ENCODE measurements around the gene TMPRSS4. TPM values are rescaled to one million over a fixed set of nuclear protein-coding genes. Genes with fewer than 3 reads are reported as not detected.

Gene TMPRSS4
- total RNA-seq, 4 donors from 2014 or later, result not detected

DNA sequence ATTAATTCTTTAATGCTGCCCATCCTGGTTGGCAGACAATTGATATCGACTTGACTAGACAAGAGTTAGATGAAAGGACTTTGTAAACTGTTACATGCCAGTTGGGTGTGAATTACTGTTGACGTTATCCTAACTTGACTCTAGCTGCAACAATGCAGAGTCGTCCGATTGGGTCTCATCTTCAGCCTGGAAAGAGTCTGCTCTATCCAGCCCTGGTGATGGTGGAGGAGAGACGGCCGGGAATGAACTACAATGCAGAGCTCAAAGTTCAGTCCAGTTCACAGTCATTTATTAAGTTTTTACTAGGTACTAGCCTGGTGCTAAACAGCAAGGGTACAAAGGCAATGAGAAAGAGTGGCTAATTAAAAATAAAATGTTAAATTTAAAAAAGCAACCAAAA lies 14.8 kb downstream of the TMPRSS4 start:
- H3K4me3 ChIP-seq, result no peak overlapping the region
- WGBS, 2 donors, result 60 to 67% methylated on average over 6 of the region's 6 CpGs

GRCh38 chr11:118092907-118093571 lies 16.2 kb downstream of the TMPRSS4 start:
- no peak for DNase-seq (ENCODE audit: low spot score in 2 of 2)
- no peaks in the 10 kb centered on the region for H3K27me3 ChIP-seq
- no peak overlapping the region for H3K4me3 ChIP-seq
- H3K27ac ChIP-seq, result no peak overlapping the region
- H3K4me1 ChIP-seq, result no peaks in the 10 kb centered on the region
- 56 to 64% methylated on average over 8 of the region's 8 CpGs for WGBS, 2 donors
- TF ChIP-seq POLR2A (IDR thresholded peaks at IDR 0.05) (no peak), EP300 (IDR thresholded peaks at IDR 0.05) (no peak)
- TF ChIP-seq, protein P1, sequence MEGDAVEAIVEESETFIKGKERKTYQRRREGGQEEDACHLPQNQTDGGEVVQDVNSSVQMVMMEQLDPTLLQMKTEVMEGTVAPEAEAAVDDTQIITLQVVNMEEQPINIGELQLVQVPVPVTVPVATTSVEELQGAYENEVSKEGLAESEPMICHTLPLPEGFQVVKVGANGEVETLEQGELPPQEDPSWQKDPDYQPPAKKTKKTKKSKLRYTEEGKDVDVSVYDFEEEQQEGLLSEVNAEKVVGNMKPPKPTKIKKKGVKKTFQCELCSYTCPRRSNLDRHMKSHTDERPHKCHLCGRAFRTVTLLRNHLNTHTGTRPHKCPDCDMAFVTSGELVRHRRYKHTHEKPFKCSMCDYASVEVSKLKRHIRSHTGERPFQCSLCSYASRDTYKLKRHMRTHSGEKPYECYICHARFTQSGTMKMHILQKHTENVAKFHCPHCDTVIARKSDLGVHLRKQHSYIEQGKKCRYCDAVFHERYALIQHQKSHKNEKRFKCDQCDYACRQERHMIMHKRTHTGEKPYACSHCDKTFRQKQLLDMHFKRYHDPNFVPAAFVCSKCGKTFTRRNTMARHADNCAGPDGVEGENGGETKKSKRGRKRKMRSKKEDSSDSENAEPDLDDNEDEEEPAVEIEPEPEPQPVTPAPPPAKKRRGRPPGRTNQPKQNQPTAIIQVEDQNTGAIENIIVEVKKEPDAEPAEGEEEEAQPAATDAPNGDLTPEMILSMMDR (IDR thresholded peaks at IDR 0.05), result no peak
- H3K36me3 ChIP-seq, result no peaks in the 10 kb centered on the region
- peaks cover 0 to 5% (median 0%) of the 10 kb centered on the region in 4 donors for H3K9me3 ChIP-seq

More for the DNA sequence above, 14.8 kb downstream of the TMPRSS4 start:
- Histone ChIP-seq H3K27ac (no peak overlapping the region), H3K36me3 (no peaks in the 10 kb centered on the region), H3K4me1 (no peaks in the 10 kb centered on the region), H3K9me3 (peaks cover 0 to 18% (median 0%) of the 10 kb centered on the region in 4 donors), H3K27me3 (no peaks in the 10 kb centered on the region)
- no peak for DNase-seq (ENCODE audit: low spot score in 2 of 2)
- TF ChIP-seq EP300 (IDR thresholded peaks at IDR 0.05) (no peak), POLR2A (IDR thresholded peaks at IDR 0.05) (no peak)
- TF ChIP-seq, protein P1 (IDR thresholded peaks at IDR 0.05), result no peak

- DNase-seq (ENCODE audit: low spot score in 2 of 2), result no peak
- Histone ChIP-seq H3K9me3 (no peaks in the 10 kb centered on the region), H3K4me3 (no peak overlapping the region), H3K27me3 (no peaks in the 10 kb centered on the region), H3K4me1 (no peaks in the 10 kb centered on the region), H3K36me3 (no peaks in the 10 kb centered on the region), H3K27ac (no peak overlapping the region)
- 70 to 74% methylated on average over 4 of the region's 4 CpGs for WGBS, 2 donors
- no peak for TF ChIP-seq POLR2A (IDR thresholded peaks at IDR 0.05)
- TF ChIP-seq, protein P1 (IDR thresholded peaks at IDR 0.05), result no peak
- no peak for TF ChIP-seq EP300 (IDR thresholded peaks at IDR 0.05)
These were observed 18.6 kb downstream of the TMPRSS4 start for GRCh38 chr11:118095493-118095892.

DNA sequence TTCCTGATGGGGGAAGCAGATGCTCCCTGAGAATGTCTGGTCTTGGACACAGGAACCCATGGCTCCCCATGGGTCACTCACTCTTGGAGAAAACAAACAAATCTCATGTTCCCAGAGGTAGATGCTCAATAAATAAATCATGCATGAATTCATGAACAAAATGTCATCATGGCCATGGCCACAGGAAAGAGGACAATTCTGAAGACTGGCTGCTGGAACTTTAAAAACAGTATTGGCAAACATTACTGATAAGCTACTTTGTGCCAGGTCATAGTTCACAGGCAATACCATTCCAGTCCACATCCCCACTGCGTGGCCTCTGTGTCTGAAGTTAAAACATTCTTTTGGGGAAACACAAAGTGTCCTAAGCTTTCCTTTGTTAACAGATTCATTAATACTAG lies 19.1 kb downstream of the TMPRSS4 start:
- H3K9me3 ChIP-seq, result no peaks in the 10 kb centered on the region
- no peaks in the 10 kb centered on the region for H3K4me1 ChIP-seq
- H3K27me3 ChIP-seq, result no peaks in the 10 kb centered on the region
- no peaks in the 10 kb centered on the region for H3K36me3 ChIP-seq
- TF ChIP-seq, protein P1 (IDR thresholded peaks at IDR 0.05), result no peak
- TF ChIP-seq EP300 (IDR thresholded peaks at IDR 0.05), result no peak
- TF ChIP-seq POLR2A (IDR thresholded peaks at IDR 0.05), result no peak
- no peak overlapping the region for H3K27ac ChIP-seq
- DNase-seq (ENCODE audit: low spot score in 2 of 2), result no peak
- H3K4me3 ChIP-seq, result no peak overlapping the region
- WGBS, 2 donors, result 22 to 38% methylated on average over 1 of the region's 1 CpG

GRCh38 chr11:118098996-118099837 lies 22.3 kb downstream of the TMPRSS4 start:
- TF ChIP-seq EP300 (IDR thresholded peaks at IDR 0.05) (no peak), POLR2A (IDR thresholded peaks at IDR 0.05) (no peak)
- TF ChIP-seq, protein P1 (IDR thresholded peaks at IDR 0.05), result no peak
- 48 to 65% methylated on average over 10 to 11 of the region's 11 CpGs for WGBS, 2 donors
- Histone ChIP-seq H3K27me3 (no peaks in the 10 kb centered on the region), H3K36me3 (no peaks in the 10 kb centered on the region), H3K27ac (no peak overlapping the region), H3K4me1 (no peaks in the 10 kb centered on the region), H3K4me3 (no peak overlapping the region), H3K9me3 (no peaks in the 10 kb centered on the region)
- DNase-seq (ENCODE audit: low spot score in 2 of 2), result no peak
